ENCODE data around the gene MALRD1.

- TF ChIP-seq CTCF (IDR thresholded peaks at IDR 0.05): no peak
- TF ChIP-seq POLR2A (IDR thresholded peaks at IDR 0.05): no peak
These were observed 115.9 kb downstream of the MALRD1 start for GRCh38 chr10:19164461-19164860.

All from right lobe of liver (tissue), 4 donors.